Subcutaneous adipose tissue (tissue), 4 donors: ENCODE results near the gene SIN3B. TPM values are rescaled to one million over a fixed set of nuclear protein-coding genes. Genes with fewer than 3 reads are reported as not detected.

Source experiments
- CTCF ChIP-seq: fragments of 450-650 bp; IDR thresholded peaks from one replicate; pipeline ENCODE4 v1.5.1; 2016; ENCODE audit warnings: low read depth, mild to moderate bottlenecking, control low read depth, antibody characterized with exemption, moderate library complexity
- total RNA-seq, 4 donors: library from RNA; depleted of rRNA; stranded (reverse); fragments of >200 nt; gene quantifications; one replicate each; pipeline ENCODE4 v1.1.0, GENCODE V29; 2016

SIN3B gene
- total RNA-seq, 4 donors from 2014 or later = 44.4 to 94.0 (median 50.5) TPM

GRCh38 chr19:16807549-16808284 lies 21.5 kb upstream of the SIN3B start:
- no peak for TF ChIP-seq CTCF

GRCh38 chr19:16814526-16815100 lies 14.6 kb upstream of the SIN3B start:
- TF ChIP-seq CTCF = no peak

GRCh38 chr19:16820056-16820455 lies 9.1 kb upstream of the SIN3B start:
- TF ChIP-seq CTCF = no peak

- TF ChIP-seq CTCF = no peak
These were observed 8.1 kb upstream of the SIN3B start for GRCh38 chr19:16821081-16821480.

- no peak for TF ChIP-seq CTCF
These were observed 6.5 kb upstream of the SIN3B start for GRCh38 chr19:16822648-16823047.

GRCh38 chr19:16824658-16825311 lies 4.4 kb upstream of the SIN3B start:
- TF ChIP-seq CTCF = no peak

- no peak for TF ChIP-seq CTCF
These were observed 3.7 kb upstream of the SIN3B start for GRCh38 chr19:16825312-16826052.
